GM23338 (cell line): ENCODE results near the gene STRA8. TPM values are rescaled to one million over a fixed set of nuclear protein-coding genes. Genes with fewer than 3 reads are reported as not detected.

ENCODE experiments used
- ATAC-seq: fragments of 200-7000 bp; cut with Tn5 transposase; 3 replicates; pipeline ENCODE4 v1.9.1; 2020
- DNase-seq: peaks from one replicate; pipeline ENCODE4 v3.0.0-alpha.2; 2015; ENCODE audit warnings: low spot score
- H2AFZ ChIP-seq: fragments of 200-600 bp; sonication (generic); 2 replicates; pipeline ENCODE4 v1.8.0; 2016; ENCODE audit warnings: antibody characterized with exemption, mild to moderate bottlenecking, moderate library complexity
- H3F3A ChIP-seq: fragments of 200-600 bp; sonication (generic); replicated peaks from 2 replicates; pipeline ENCODE4 v1.8.0; 2017; ENCODE audit warnings: antibody characterized with exemption, mixed run types, low read depth
- H3K27ac ChIP-seq: fragments of 200-600 bp; sonication (generic); 2 replicates; pipeline ENCODE4 v1.6.1; 2016; ENCODE audit warnings: low read depth
- H3K27me3 ChIP-seq: fragments of 200-600 bp; sonication (generic); 2 replicates; pipeline ENCODE4 v1.8.0; 2016; ENCODE audit warnings: mild to moderate bottlenecking, mixed run types, moderate library complexity; ENCODE audit not compliant: insufficient read depth
- H3K36me3 ChIP-seq: fragments of 200-600 bp; sonication (generic); 2 replicates; pipeline ENCODE4 v1.8.0; 2016; ENCODE audit warnings: mild to moderate bottlenecking; ENCODE audit not compliant: insufficient read depth
- H3K4me1 ChIP-seq: fragments of 200-600 bp; sonication (generic); 2 replicates; pipeline ENCODE4 v1.8.0; 2016; ENCODE audit warnings: mild to moderate bottlenecking, moderate library complexity; ENCODE audit not compliant: insufficient read depth
- H3K4me2 ChIP-seq: fragments of 200-600 bp; sonication (generic); 2 replicates; pipeline ENCODE4 v1.7.1; 2017; ENCODE audit warnings: mixed run types
- H3K4me3 ChIP-seq: fragments of 200-600 bp; sonication (generic); 2 replicates; pipeline ENCODE4 v1.6.1; 2016; ENCODE audit warnings: mixed run types
- H3K79me2 ChIP-seq: fragments of 200-600 bp; sonication (generic); replicated peaks from 2 replicates; pipeline ENCODE4 v1.8.0; 2017; ENCODE audit warnings: mild to moderate bottlenecking; ENCODE audit not compliant: insufficient read depth
- H3K9me2 ChIP-seq: fragments of 200-600 bp; sonication (generic); 2 replicates; pipeline ENCODE4 v1.8.0; 2017; ENCODE audit not compliant: insufficient read depth
- H4K20me1 ChIP-seq: fragments of 200-600 bp; sonication (generic); replicated peaks from 2 replicates; pipeline ENCODE4 v1.8.0; 2017; ENCODE audit warnings: mild to moderate bottlenecking; ENCODE audit not compliant: insufficient read depth
- H3K27ac Mint-ChIP-seq: 2 replicates; pipeline ENCODE4 v1.8.0; 2020; ENCODE audit warnings: inconsistent platforms, mild to moderate bottlenecking, moderate library complexity, mixed read lengths
- H3K27me3 Mint-ChIP-seq: 3 replicates; pipeline ENCODE4 v1.8.0; 2022; ENCODE audit warnings: low read depth, mild to moderate bottlenecking, moderate library complexity, mixed read lengths, inconsistent platforms; ENCODE audit not compliant: insufficient read depth, poor library complexity
- H3K36me3 Mint-ChIP-seq: 3 replicates; pipeline ENCODE4 v1.8.0; 2021; ENCODE audit warnings: low read depth, mild to moderate bottlenecking, inconsistent platforms, moderate library complexity, mixed read lengths
- H3K4me1 Mint-ChIP-seq: 3 replicates; pipeline ENCODE4 v1.8.0; 2020; ENCODE audit warnings: mild to moderate bottlenecking, inconsistent platforms, mixed read lengths
- H3K4me3 Mint-ChIP-seq: 3 replicates; pipeline ENCODE4 v1.8.0; 2021; ENCODE audit warnings: moderate library complexity, mild to moderate bottlenecking, inconsistent platforms, mixed read lengths
- H3K9me3 Mint-ChIP-seq: 3 replicates; pipeline ENCODE4 v1.8.0; 2020; ENCODE audit warnings: moderate library complexity, mild to moderate bottlenecking, inconsistent platforms, mixed read lengths
- CREB1 ChIP-seq: fragments of 250-450 bp; sonication (Bioruptor Pico); IDR thresholded peaks from 2 replicates; pipeline ENCODE4 v1.5.0; 2020; ENCODE audit warnings: low read depth, mild to moderate bottlenecking, moderate library complexity
- CTCF ChIP-seq, 2 experiments: fragments of 200-600 bp in 1 of 2; sonication (generic) in 1 of 2; conservative IDR thresholded peaks; 2 replicates each; pipeline versions ENCODE4 v1.5.1 to v1.6.1; 2016 to 2017; ENCODE audit warnings: antibody characterized with exemption in 2 of 2, low read depth in 2 of 2, mild to moderate bottlenecking in 2 of 2, moderate library complexity in 1 of 2
- ETS1 ChIP-seq: IDR thresholded peaks from 2 replicates; pipeline ENCODE4 v1.6.1; 2016; ENCODE audit warnings: antibody characterized with exemption
- EZH2 ChIP-seq: fragments of 200-600 bp; sonication (generic); IDR thresholded peaks from one replicate; pipeline ENCODE4 v1.8.0; 2017; ENCODE audit warnings: antibody characterized with exemption, mild to moderate bottlenecking, low read depth; ENCODE audit not compliant: unreplicated experiment
- EZH2phosphoT487 ChIP-seq: fragments of 200-600 bp; sonication (generic); IDR thresholded peaks from one replicate; pipeline ENCODE4 v1.8.1; 2018; ENCODE audit warnings: antibody characterized with exemption; ENCODE audit not compliant: unreplicated experiment
- JUNB ChIP-seq: IDR thresholded peaks from one replicate; pipeline ENCODE4 v1.6.1; 2016; ENCODE audit warnings: antibody characterized with exemption; ENCODE audit not compliant: unreplicated experiment
- NANOG ChIP-seq: IDR thresholded peaks from 2 replicates; pipeline ENCODE4 v1.6.1; 2016; ENCODE audit warnings: antibody characterized with exemption, borderline replicate concordance
- POLR2AphosphoS5 ChIP-seq: IDR thresholded peaks from 2 replicates; pipeline ENCODE4 v1.6.1; 2016; ENCODE audit warnings: antibody characterized with exemption, low read depth
- REST ChIP-seq: IDR thresholded peaks from one replicate; pipeline ENCODE4 v1.6.1; 2018; ENCODE audit warnings: antibody characterized with exemption; ENCODE audit not compliant: unreplicated experiment
- STAT1 ChIP-seq: IDR thresholded peaks from one replicate; pipeline ENCODE4 v1.6.1; 2016; ENCODE audit warnings: antibody characterized with exemption; ENCODE audit not compliant: unreplicated experiment
- ZNF114 ChIP-seq: fragments of 250-450 bp; sonication (Bioruptor Pico); IDR thresholded peaks from 2 replicates; pipeline ENCODE4 v1.5.0; 2020; ENCODE audit warnings: mild to moderate bottlenecking, moderate library complexity
- ZNF331 ChIP-seq: fragments of 250-450 bp; sonication (Bioruptor Pico); IDR thresholded peaks from 2 replicates; pipeline ENCODE4 v1.5.0; 2020; ENCODE audit warnings: low read depth, mild to moderate bottlenecking, moderate library complexity
- ZNF462 ChIP-seq: fragments of 250-450 bp; sonication (Bioruptor Pico); IDR thresholded peaks from 2 replicates; pipeline ENCODE4 v1.5.0; 2020; ENCODE audit warnings: mild to moderate bottlenecking, moderate library complexity
- polyA plus RNA-seq: library from polyadenylated mRNA; unstranded; fragments of >200 nt; fragmentation: Nextera tagmentation; extraction: Ambion mirVana; gene quantifications from 2 replicates; pipeline ENCODE4 v1.2.1, GENCODE V29; 2016
- total RNA-seq: library from RNA; depleted of rRNA; stranded (reverse); fragments of >200 nt; shearing (Covaris generic); gene quantifications from 2 replicates; pipeline ENCODE4 v1.2.3, GENCODE V29; 2014

STRA8 gene
- total and polyA plus RNA-seq, 2 experiments from 2014 or later, result not detected

- no peak for DNase-seq
- no peak overlapping the region for H3K27ac Mint-ChIP-seq
These were observed 12.7 kb downstream of the STRA8 start for GRCh38 chr7:135246191-135246825.

More at GRCh38 chr7:135246191-135246825, 12.7 kb downstream of the STRA8 start:
- Histone ChIP-seq H3K4me2 (no peak overlapping the region), H2AFZ (no peak overlapping the region), H3K4me3 (no peak overlapping the region), H3F3A (no peaks in the 10 kb centered on the region), H3K27ac (no peak overlapping the region), H4K20me1 (no peaks in the 10 kb centered on the region), H3K9me2 (no peaks in the 10 kb centered on the region), H3K79me2 (no peaks in the 10 kb centered on the region), H3K4me1 (no peaks in the 10 kb centered on the region), H3K27me3 (no peaks in the 10 kb centered on the region), H3K36me3 (no peaks in the 10 kb centered on the region)
- no peaks in the 10 kb centered on the region for H3K36me3 Mint-ChIP-seq
- H3K4me3 Mint-ChIP-seq, result no peak overlapping the region
- no peak for ATAC-seq
- H3K4me1 Mint-ChIP-seq, result peaks cover 9% of the 10 kb centered on the region; the same call in 2 of the 3 replicates
- H3K9me3 Mint-ChIP-seq, result 0 out of 3 replicates have a peak, but pooled peaks cover 4% of the 10 kb centered on the region
- no peak for TF ChIP-seq STAT1
- TF ChIP-seq EZH2, result no peak
- TF ChIP-seq POLR2AphosphoS5, result no peak
- no peak for TF ChIP-seq NANOG
- no peak for TF ChIP-seq CTCF (conservative IDR thresholded peaks at IDR 0.05; ENCODE audit: low read depth in 2 of 2)
- no peak for TF ChIP-seq ZNF114 (CRISPR knock-in tag)
- no peak for TF ChIP-seq ETS1
- TF ChIP-seq CREB1 (CRISPR knock-in tag), result no peak
- no peak for TF ChIP-seq ZNF331 (CRISPR knock-in tag)
- TF ChIP-seq ZNF462 (CRISPR knock-in tag), result no peak
- TF ChIP-seq EZH2phosphoT487, result no peak
- no peak for TF ChIP-seq REST
- TF ChIP-seq JUNB, result no peak
- H3K27me3 Mint-ChIP-seq, result peaks cover 7% of the 10 kb centered on the region
